ENCODE data around the gene EPHA1.

The EPHA1 gene

DNA sequence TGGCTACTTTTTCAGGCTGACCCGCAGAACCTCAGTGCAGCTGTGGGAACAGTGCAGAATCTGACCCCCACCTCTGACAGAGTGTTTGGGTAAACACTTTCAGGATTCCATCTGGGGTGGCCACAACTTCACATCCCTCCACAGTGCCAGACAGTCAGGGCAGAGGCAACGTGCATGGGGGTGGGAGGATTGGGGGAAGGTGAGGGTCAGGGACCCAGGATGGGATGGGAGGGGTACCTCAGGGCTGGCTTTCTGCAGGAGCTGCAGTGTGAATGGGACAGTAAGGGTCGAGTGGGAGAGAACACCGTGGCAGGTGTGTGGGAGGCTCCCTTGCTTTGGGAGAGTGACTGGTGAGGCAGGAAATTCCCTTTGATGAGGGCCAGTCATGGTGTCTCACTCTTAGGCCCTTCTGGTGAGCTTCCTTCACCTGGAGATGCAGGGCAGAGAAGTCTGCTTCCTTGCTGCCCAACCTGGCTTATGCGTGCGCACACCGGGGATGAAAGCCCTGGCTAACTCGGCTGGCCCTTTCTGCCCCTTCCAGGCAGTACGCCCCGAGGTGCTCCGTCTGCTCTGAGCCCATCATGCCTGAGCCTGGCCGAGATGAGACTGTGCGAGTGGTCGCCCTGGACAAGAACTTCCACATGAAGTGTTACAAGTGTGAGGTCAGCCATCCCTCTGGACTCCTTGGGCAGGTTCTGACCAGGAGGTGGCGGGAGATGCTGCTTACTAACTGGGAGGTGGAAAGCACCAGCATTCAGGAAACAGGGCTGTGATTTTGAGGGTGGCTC, 19.1 kb downstream of the EPHA1 start:
- TF ChIP-seq CREB1 (IDR thresholded peaks at IDR 0.05; ENCODE audit: low read depth) (no peak), EP300 (IDR thresholded peaks at IDR 0.05; ENCODE audit: borderline replicate concordance) (no peak), CEBPB (IDR thresholded peaks at IDR 0.05) (no peak), NFIC (IDR thresholded peaks at IDR 0.05) (no peak), ZBTB7A (IDR thresholded peaks at IDR 0.05; ENCODE audit: low read depth) (no peak), TAF1 (IDR thresholded peaks at IDR 0.05; ENCODE audit: low read depth) (no peak), TEAD4 (IDR thresholded peaks at IDR 0.05) (no peak), EGR1 (IDR thresholded peaks at IDR 0.05) (no peak), TCF12 (IDR thresholded peaks at IDR 0.05; ENCODE audit: low read depth) (no peak), FOXM1 (IDR thresholded peaks at IDR 0.05; ENCODE audit: borderline replicate concordance, low read depth) (no peak), RAD21 (IDR thresholded peaks at IDR 0.05; ENCODE audit: low read depth) (no peak), YY1 (IDR thresholded peaks at IDR 0.05; ENCODE audit: low read depth) (no peak)
- TF ChIP-seq, protein P1, sequence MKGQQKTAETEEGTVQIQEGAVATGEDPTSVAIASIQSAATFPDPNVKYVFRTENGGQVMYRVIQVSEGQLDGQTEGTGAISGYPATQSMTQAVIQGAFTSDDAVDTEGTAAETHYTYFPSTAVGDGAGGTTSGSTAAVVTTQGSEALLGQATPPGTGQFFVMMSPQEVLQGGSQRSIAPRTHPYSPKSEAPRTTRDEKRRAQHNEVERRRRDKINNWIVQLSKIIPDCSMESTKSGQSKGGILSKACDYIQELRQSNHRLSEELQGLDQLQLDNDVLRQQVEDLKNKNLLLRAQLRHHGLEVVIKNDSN (IDR thresholded peaks at IDR 0.05) = no peak
- TF ChIP-seq, protein P2, sequence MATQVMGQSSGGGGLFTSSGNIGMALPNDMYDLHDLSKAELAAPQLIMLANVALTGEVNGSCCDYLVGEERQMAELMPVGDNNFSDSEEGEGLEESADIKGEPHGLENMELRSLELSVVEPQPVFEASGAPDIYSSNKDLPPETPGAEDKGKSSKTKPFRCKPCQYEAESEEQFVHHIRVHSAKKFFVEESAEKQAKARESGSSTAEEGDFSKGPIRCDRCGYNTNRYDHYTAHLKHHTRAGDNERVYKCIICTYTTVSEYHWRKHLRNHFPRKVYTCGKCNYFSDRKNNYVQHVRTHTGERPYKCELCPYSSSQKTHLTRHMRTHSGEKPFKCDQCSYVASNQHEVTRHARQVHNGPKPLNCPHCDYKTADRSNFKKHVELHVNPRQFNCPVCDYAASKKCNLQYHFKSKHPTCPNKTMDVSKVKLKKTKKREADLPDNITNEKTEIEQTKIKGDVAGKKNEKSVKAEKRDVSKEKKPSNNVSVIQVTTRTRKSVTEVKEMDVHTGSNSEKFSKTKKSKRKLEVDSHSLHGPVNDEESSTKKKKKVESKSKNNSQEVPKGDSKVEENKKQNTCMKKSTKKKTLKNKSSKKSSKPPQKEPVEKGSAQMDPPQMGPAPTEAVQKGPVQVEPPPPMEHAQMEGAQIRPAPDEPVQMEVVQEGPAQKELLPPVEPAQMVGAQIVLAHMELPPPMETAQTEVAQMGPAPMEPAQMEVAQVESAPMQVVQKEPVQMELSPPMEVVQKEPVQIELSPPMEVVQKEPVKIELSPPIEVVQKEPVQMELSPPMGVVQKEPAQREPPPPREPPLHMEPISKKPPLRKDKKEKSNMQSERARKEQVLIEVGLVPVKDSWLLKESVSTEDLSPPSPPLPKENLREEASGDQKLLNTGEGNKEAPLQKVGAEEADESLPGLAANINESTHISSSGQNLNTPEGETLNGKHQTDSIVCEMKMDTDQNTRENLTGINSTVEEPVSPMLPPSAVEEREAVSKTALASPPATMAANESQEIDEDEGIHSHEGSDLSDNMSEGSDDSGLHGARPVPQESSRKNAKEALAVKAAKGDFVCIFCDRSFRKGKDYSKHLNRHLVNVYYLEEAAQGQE (IDR thresholded peaks at IDR 0.05; ENCODE audit: low read depth) = no peak

DNA sequence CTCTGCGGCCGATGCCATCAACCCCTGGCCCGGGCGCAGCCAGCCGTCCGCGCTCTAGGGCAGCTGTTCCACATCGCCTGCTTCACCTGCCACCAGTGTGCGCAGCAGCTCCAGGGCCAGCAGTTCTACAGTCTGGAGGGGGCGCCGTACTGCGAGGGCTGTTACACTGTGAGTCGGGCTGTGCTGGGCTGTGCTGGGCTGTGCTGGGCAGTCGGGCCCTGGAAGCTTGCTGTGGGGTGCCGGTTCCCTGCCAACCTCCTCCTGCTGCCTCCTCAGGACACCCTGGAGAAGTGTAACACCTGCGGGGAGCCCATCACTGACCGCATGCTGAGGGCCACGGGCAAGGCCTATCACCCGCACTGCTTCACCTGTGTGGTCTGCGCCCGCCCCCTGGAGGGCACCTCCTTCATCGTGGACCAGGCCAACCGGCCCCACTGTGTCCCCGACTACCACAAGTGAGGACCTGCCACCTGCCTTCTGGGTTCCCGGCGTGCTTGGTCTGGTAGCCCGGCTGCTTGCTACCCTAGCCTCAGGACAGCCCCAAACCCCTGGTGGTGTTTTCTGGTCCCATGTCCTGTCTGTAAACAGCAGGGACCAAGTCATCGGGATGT, 20.1 kb downstream of the EPHA1 start:
- TF ChIP-seq TCF12 (IDR thresholded peaks at IDR 0.05; ENCODE audit: low read depth) = no peak
- TF ChIP-seq ZBTB7A (IDR thresholded peaks at IDR 0.05; ENCODE audit: low read depth) = no peak
- no peak for TF ChIP-seq FOXM1 (IDR thresholded peaks at IDR 0.05; ENCODE audit: borderline replicate concordance, low read depth)
- no peak for TF ChIP-seq CREB1 (IDR thresholded peaks at IDR 0.05; ENCODE audit: low read depth)
- TF ChIP-seq, protein P2 (IDR thresholded peaks at IDR 0.05; ENCODE audit: low read depth) = no peak
- TF ChIP-seq YY1 (IDR thresholded peaks at IDR 0.05; ENCODE audit: low read depth) = no peak
- no peak for TF ChIP-seq EP300 (IDR thresholded peaks at IDR 0.05; ENCODE audit: borderline replicate concordance)
- TF ChIP-seq CEBPB (IDR thresholded peaks at IDR 0.05) = no peak
- TF ChIP-seq RAD21 (IDR thresholded peaks at IDR 0.05; ENCODE audit: low read depth) = no peak
- TF ChIP-seq, protein P1 (IDR thresholded peaks at IDR 0.05) = no peak
- TF ChIP-seq, protein P3, sequence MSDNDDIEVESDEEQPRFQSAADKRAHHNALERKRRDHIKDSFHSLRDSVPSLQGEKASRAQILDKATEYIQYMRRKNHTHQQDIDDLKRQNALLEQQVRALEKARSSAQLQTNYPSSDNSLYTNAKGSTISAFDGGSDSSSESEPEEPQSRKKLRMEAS (IDR thresholded peaks at IDR 0.05) = no peak
- no peak for TF ChIP-seq TAF1 (IDR thresholded peaks at IDR 0.05; ENCODE audit: low read depth)
- TF ChIP-seq NFIC (IDR thresholded peaks at IDR 0.05) = no peak
- no peak for TF ChIP-seq TEAD4 (IDR thresholded peaks at IDR 0.05)

DNA sequence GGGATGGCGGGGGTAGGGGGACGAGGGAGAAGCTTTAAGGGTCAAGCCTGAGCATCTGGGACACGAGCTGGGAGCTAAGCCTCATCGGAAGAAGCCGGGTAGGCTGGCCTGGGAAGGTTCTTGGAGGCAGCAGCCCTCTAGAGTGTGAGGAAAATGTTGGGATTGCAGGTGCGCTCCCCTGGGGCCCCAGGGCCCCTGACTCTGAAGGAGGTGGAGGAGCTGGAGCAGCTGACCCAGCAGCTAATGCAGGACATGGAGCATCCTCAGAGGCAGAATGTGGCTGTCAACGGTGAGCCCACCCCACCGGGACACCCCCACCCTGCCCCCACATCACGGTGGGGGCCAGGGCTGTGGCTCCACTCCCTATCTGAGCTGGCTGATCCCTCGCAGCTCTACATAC, 20.6 kb downstream of the EPHA1 start:
- TF ChIP-seq RAD21 (IDR thresholded peaks at IDR 0.05; ENCODE audit: low read depth) (no peak), EGR1 (IDR thresholded peaks at IDR 0.05) (no peak), NFIC (IDR thresholded peaks at IDR 0.05) (no peak), TCF12 (IDR thresholded peaks at IDR 0.05; ENCODE audit: low read depth) (no peak), TAF1 (IDR thresholded peaks at IDR 0.05; ENCODE audit: low read depth) (no peak), CEBPB (IDR thresholded peaks at IDR 0.05) (no peak), EP300 (IDR thresholded peaks at IDR 0.05; ENCODE audit: borderline replicate concordance) (no peak), TEAD4 (IDR thresholded peaks at IDR 0.05) (no peak), FOXM1 (IDR thresholded peaks at IDR 0.05; ENCODE audit: borderline replicate concordance, low read depth) (no peak), ZBTB7A (IDR thresholded peaks at IDR 0.05; ENCODE audit: low read depth) (no peak), YY1 (IDR thresholded peaks at IDR 0.05; ENCODE audit: low read depth) (no peak), CREB1 (IDR thresholded peaks at IDR 0.05; ENCODE audit: low read depth) (no peak)
- TF ChIP-seq, protein P2 (IDR thresholded peaks at IDR 0.05; ENCODE audit: low read depth) = no peak
- TF ChIP-seq, protein P1 (IDR thresholded peaks at IDR 0.05) = no peak

All from Ishikawa (cell line).